OCI-LY1 (cell line): ENCODE data around the gene RIPOR2.

ENCODE experiments used
- H2AFZ ChIP-seq: fragments of 200-600 bp; sonication (generic), shearing (Covaris generic); 2 replicates; pipeline ENCODE4 v1.6.0; 2014; ENCODE audit warnings: antibody characterized with exemption, mild to moderate bottlenecking, low read length
- H3F3A ChIP-seq: fragments of 200-600 bp; sonication (generic), shearing (Covaris generic); 2 replicates; pipeline ENCODE4 v1.6.0; 2014; ENCODE audit warnings: mild to moderate bottlenecking, antibody characterized with exemption, low read length, moderate library complexity; ENCODE audit not compliant: insufficient read depth
- H3K27ac ChIP-seq: fragments of 200-600 bp; sonication (generic); 2 replicates; pipeline ENCODE4 v1.5.1; 2014; ENCODE audit warnings: low read length, mixed run types, mild to moderate bottlenecking, low read depth; ENCODE audit not compliant: poor library complexity, severe bottlenecking
- H3K27me3 ChIP-seq: fragments of 200-600 bp; sonication (generic); 2 replicates; pipeline ENCODE4 v1.6.0; 2014; ENCODE audit warnings: antibody characterized with exemption, mild to moderate bottlenecking, low read length, moderate library complexity; ENCODE audit not compliant: insufficient read depth
- H3K36me3 ChIP-seq: fragments of 200-600 bp; sonication (generic); 2 replicates; pipeline ENCODE4 v1.6.1; 2014; ENCODE audit warnings: mild to moderate bottlenecking, antibody characterized with exemption, low read length, moderate library complexity, mixed read lengths; ENCODE audit not compliant: insufficient read depth
- H3K4me1 ChIP-seq: fragments of 200-600 bp; sonication (generic); 2 replicates; pipeline ENCODE4 v1.5.1; 2014; ENCODE audit warnings: mild to moderate bottlenecking, low read length, moderate library complexity; ENCODE audit not compliant: insufficient read depth, severe bottlenecking
- H3K4me2 ChIP-seq: fragments of 200-600 bp; sonication (generic), shearing (Covaris generic); 2 replicates; pipeline ENCODE4 v1.6.1; 2014; ENCODE audit warnings: low read length
- H3K4me3 ChIP-seq: fragments of 200-600 bp; sonication (generic); 2 replicates; pipeline ENCODE4 v1.5.1; 2014; ENCODE audit warnings: low read length, low read depth, mild to moderate bottlenecking, mixed read lengths; ENCODE audit not compliant: poor library complexity, severe bottlenecking
- H3K79me2 ChIP-seq: fragments of 200-600 bp; shearing (Covaris generic); 2 replicates; pipeline ENCODE4 v1.6.1; 2016; ENCODE audit warnings: mixed run types, low read length, mixed read lengths; ENCODE audit not compliant: insufficient read depth
- H3K9ac ChIP-seq: fragments of 200-600 bp; sonication (generic), shearing (Covaris generic); 2 replicates; pipeline ENCODE4 v1.6.1; 2014; ENCODE audit warnings: mild to moderate bottlenecking, low read length, mixed read lengths
- H3K9me2 ChIP-seq: fragments of 200-600 bp; sonication (generic), shearing (Covaris generic); 2 replicates; pipeline ENCODE4 v1.6.1; 2014; ENCODE audit warnings: low read depth, mild to moderate bottlenecking, low read length, mixed read lengths
- H3K9me3 ChIP-seq: fragments of 200-600 bp; shearing (Covaris generic); 2 replicates; pipeline ENCODE4 v1.6.1; 2014; ENCODE audit warnings: low read length, mixed read lengths
- H4K20me1 ChIP-seq: fragments of 200-600 bp; sonication (generic), shearing (Covaris generic); 2 replicates; pipeline ENCODE4 v1.6.0; 2016; ENCODE audit warnings: mild to moderate bottlenecking, low read length; ENCODE audit not compliant: insufficient read depth
- CTCF ChIP-seq: fragments of 200-600 bp; sonication (generic), shearing (Covaris generic); IDR thresholded peaks from 2 replicates; pipeline ENCODE4 v1.5.1; 2017; ENCODE audit warnings: mild to moderate bottlenecking, antibody characterized with exemption, low read length, moderate library complexity, mixed read lengths
- EZH2 ChIP-seq: fragments of 200-600 bp; sonication (generic), shearing (Covaris generic); IDR thresholded peaks from 2 replicates; pipeline ENCODE4 v1.8.0; 2017; ENCODE audit warnings: borderline replicate concordance, mixed run types, mild to moderate bottlenecking, antibody characterized with exemption, low read length, moderate library complexity, mixed read lengths

The RIPOR2 gene

GRCh38 chr6:24848461-24848860 is 87.3 kb downstream of the RIPOR2 start:
- H3K9me2 ChIP-seq: no peaks in the 10 kb centered on the region
- no peaks in the 10 kb centered on the region for H3K79me2 ChIP-seq
- peaks cover 71% of the 10 kb centered on the region; the same call in 1 of the 2 replicates for H3K36me3 ChIP-seq
- no peaks in the 10 kb centered on the region for H4K20me1 ChIP-seq
- H3K27ac ChIP-seq: no peak overlapping the region
- H3F3A ChIP-seq: no peaks in the 10 kb centered on the region
- H3K9me3 ChIP-seq: no peaks in the 10 kb centered on the region
- H2AFZ ChIP-seq: no peak overlapping the region
- H3K4me2 ChIP-seq: no peak overlapping the region
- no peak overlapping the region for H3K4me3 ChIP-seq
- no peaks in the 10 kb centered on the region for H3K4me1 ChIP-seq
- no peak overlapping the region for H3K9ac ChIP-seq
- TF ChIP-seq CTCF (no peak), EZH2 (no peak)
- H3K27me3 ChIP-seq: no peaks in the 10 kb centered on the region

GRCh38 chr6:24847402-24847801 is 88.4 kb downstream of the RIPOR2 start:
- no peak for TF ChIP-seq EZH2
- no peak for TF ChIP-seq CTCF
- Histone ChIP-seq H3K4me1 (no peaks in the 10 kb centered on the region), H3K4me3 (no peak overlapping the region), H3K27ac (no peak overlapping the region), H3K4me2 (no peak overlapping the region), H3K9me3 (no peaks in the 10 kb centered on the region), H3K9ac (no peak overlapping the region), H3K79me2 (no peaks in the 10 kb centered on the region), H3K36me3 (peaks cover 71% of the 10 kb centered on the region), H3F3A (no peaks in the 10 kb centered on the region), H3K27me3 (no peaks in the 10 kb centered on the region), H2AFZ (no peak overlapping the region), H4K20me1 (no peaks in the 10 kb centered on the region), H3K9me2 (no peaks in the 10 kb centered on the region)

GRCh38 chr6:24845578-24845977 is 90.2 kb downstream of the RIPOR2 start:
- Histone ChIP-seq H4K20me1 (no peaks in the 10 kb centered on the region), H3K4me2 (no peak overlapping the region), H3K9me2 (no peaks in the 10 kb centered on the region), H3K9ac (no peak overlapping the region), H2AFZ (no peak overlapping the region), H3K9me3 (no peaks in the 10 kb centered on the region), H3K4me3 (no peak overlapping the region), H3K27ac (no peak overlapping the region), H3K27me3 (no peaks in the 10 kb centered on the region), H3K79me2 (no peaks in the 10 kb centered on the region), H3F3A (no peaks in the 10 kb centered on the region), H3K4me1 (no peaks in the 10 kb centered on the region), H3K36me3 (peaks cover 75% of the 10 kb centered on the region)
- no peak for TF ChIP-seq EZH2
- TF ChIP-seq CTCF: no peak
